OCI-LY1 (cell line): ENCODE data around the gene CDRT4.

Source experiments
- H2AFZ ChIP-seq: fragments of 200-600 bp; sonication (generic), shearing (Covaris generic); 2 replicates; pipeline ENCODE4 v1.6.0; 2014; ENCODE audit warnings: antibody characterized with exemption, mild to moderate bottlenecking, low read length
- H3F3A ChIP-seq: fragments of 200-600 bp; sonication (generic), shearing (Covaris generic); 2 replicates; pipeline ENCODE4 v1.6.0; 2014; ENCODE audit warnings: mild to moderate bottlenecking, antibody characterized with exemption, low read length, moderate library complexity; ENCODE audit not compliant: insufficient read depth
- H3K27ac ChIP-seq: fragments of 200-600 bp; sonication (generic); 2 replicates; pipeline ENCODE4 v1.5.1; 2014; ENCODE audit warnings: low read length, mixed run types, mild to moderate bottlenecking, low read depth; ENCODE audit not compliant: poor library complexity, severe bottlenecking
- H3K27me3 ChIP-seq: fragments of 200-600 bp; sonication (generic); 2 replicates; pipeline ENCODE4 v1.6.0; 2014; ENCODE audit warnings: antibody characterized with exemption, mild to moderate bottlenecking, low read length, moderate library complexity; ENCODE audit not compliant: insufficient read depth
- H3K36me3 ChIP-seq: fragments of 200-600 bp; sonication (generic); 2 replicates; pipeline ENCODE4 v1.6.1; 2014; ENCODE audit warnings: mild to moderate bottlenecking, antibody characterized with exemption, low read length, moderate library complexity, mixed read lengths; ENCODE audit not compliant: insufficient read depth
- H3K4me1 ChIP-seq: fragments of 200-600 bp; sonication (generic); 2 replicates; pipeline ENCODE4 v1.5.1; 2014; ENCODE audit warnings: mild to moderate bottlenecking, low read length, moderate library complexity; ENCODE audit not compliant: insufficient read depth, severe bottlenecking
- H3K4me2 ChIP-seq: fragments of 200-600 bp; sonication (generic), shearing (Covaris generic); 2 replicates; pipeline ENCODE4 v1.6.1; 2014; ENCODE audit warnings: low read length
- H3K4me3 ChIP-seq: fragments of 200-600 bp; sonication (generic); 2 replicates; pipeline ENCODE4 v1.5.1; 2014; ENCODE audit warnings: low read length, low read depth, mild to moderate bottlenecking, mixed read lengths; ENCODE audit not compliant: poor library complexity, severe bottlenecking
- H3K79me2 ChIP-seq: fragments of 200-600 bp; shearing (Covaris generic); 2 replicates; pipeline ENCODE4 v1.6.1; 2016; ENCODE audit warnings: mixed run types, low read length, mixed read lengths; ENCODE audit not compliant: insufficient read depth
- H3K9ac ChIP-seq: fragments of 200-600 bp; sonication (generic), shearing (Covaris generic); 2 replicates; pipeline ENCODE4 v1.6.1; 2014; ENCODE audit warnings: mild to moderate bottlenecking, low read length, mixed read lengths
- H3K9me2 ChIP-seq: fragments of 200-600 bp; sonication (generic), shearing (Covaris generic); 2 replicates; pipeline ENCODE4 v1.6.1; 2014; ENCODE audit warnings: low read depth, mild to moderate bottlenecking, low read length, mixed read lengths
- H3K9me3 ChIP-seq: fragments of 200-600 bp; shearing (Covaris generic); 2 replicates; pipeline ENCODE4 v1.6.1; 2014; ENCODE audit warnings: low read length, mixed read lengths
- H4K20me1 ChIP-seq: fragments of 200-600 bp; sonication (generic), shearing (Covaris generic); 2 replicates; pipeline ENCODE4 v1.6.0; 2016; ENCODE audit warnings: mild to moderate bottlenecking, low read length; ENCODE audit not compliant: insufficient read depth
- EZH2 ChIP-seq: fragments of 200-600 bp; sonication (generic), shearing (Covaris generic); IDR thresholded peaks from 2 replicates; pipeline ENCODE4 v1.8.0; 2017; ENCODE audit warnings: borderline replicate concordance, mixed run types, mild to moderate bottlenecking, antibody characterized with exemption, low read length, moderate library complexity, mixed read lengths
- TF ChIP-seq, protein P1 (sequence below): fragments of 200-600 bp; sonication (generic), shearing (Covaris generic); IDR thresholded peaks from 2 replicates; pipeline ENCODE4 v1.5.1; 2017; ENCODE audit warnings: mild to moderate bottlenecking, antibody characterized with exemption, low read length, moderate library complexity, mixed read lengths

CDRT4 gene

DNA sequence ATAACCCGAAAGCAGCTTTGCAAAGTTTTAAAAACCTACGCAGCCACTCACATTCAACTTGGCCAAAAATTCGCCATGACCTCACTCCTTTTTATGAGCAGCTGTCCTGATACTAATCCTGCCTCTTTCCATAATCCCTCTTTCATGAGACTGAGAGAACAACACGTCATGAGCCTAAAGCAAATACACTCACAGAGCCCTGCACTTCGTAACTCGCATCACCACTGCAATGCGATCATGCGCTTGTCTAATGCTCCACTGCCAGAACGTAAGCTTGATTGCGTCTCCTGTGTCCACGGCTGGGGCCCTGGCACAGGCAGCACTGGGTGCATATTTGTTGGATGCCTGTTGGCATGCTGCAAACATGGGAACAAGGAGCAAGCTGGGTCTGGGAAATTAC is 36.2 kb downstream of the CDRT4 start:
- no peak overlapping the region for H3K27ac ChIP-seq

DNA sequence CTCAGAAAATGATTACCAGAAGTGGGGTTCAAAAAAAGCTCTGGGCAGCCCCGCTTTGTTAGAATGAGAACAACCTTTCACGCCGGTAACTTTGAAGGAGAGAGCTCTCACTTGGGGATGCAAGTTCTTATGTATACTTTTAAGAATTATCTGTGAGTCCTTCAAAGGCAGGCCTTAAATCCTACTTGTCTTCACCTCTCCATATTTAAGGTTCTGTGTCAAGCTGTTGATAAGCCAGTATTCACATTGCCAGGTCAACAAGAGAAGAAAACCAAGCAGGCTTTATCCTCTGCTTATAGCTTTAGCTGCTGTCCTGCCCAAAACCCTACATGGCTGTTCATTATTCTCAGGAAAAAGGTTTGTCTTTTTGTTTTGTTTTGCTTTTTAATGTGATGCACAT is 42.9 kb downstream of the CDRT4 start:
- H4K20me1 ChIP-seq: no peaks in the 10 kb centered on the region
- H2AFZ ChIP-seq: no peak overlapping the region
- no peak overlapping the region for H3K4me2 ChIP-seq
- no peaks in the 10 kb centered on the region for H3K36me3 ChIP-seq
- no peak overlapping the region for H3K4me3 ChIP-seq
- H3K79me2 ChIP-seq: no peaks in the 10 kb centered on the region
- no peak overlapping the region for H3K9ac ChIP-seq
- H3K27ac ChIP-seq: no peak overlapping the region
- H3F3A ChIP-seq: no peaks in the 10 kb centered on the region
- no peaks in the 10 kb centered on the region for H3K4me1 ChIP-seq
- TF ChIP-seq EZH2: no peak
- no peaks in the 10 kb centered on the region for H3K9me2 ChIP-seq
- no peaks in the 10 kb centered on the region for H3K27me3 ChIP-seq
- H3K9me3 ChIP-seq: no peaks in the 10 kb centered on the region

More for the DNA sequence above, 36.2 kb downstream of the CDRT4 start:
- Histone ChIP-seq H4K20me1 (no peaks in the 10 kb centered on the region), H3K4me2 (no peak overlapping the region), H3K4me3 (no peak overlapping the region), H3K9ac (no peak overlapping the region), H2AFZ (no peak overlapping the region), H3K4me1 (no peaks in the 10 kb centered on the region), H3K79me2 (no peaks in the 10 kb centered on the region), H3K36me3 (no peaks in the 10 kb centered on the region), H3K9me3 (no peaks in the 10 kb centered on the region), H3F3A (no peaks in the 10 kb centered on the region), H3K27me3 (no peaks in the 10 kb centered on the region), H3K9me2 (no peaks in the 10 kb centered on the region)
- TF ChIP-seq, protein P1, sequence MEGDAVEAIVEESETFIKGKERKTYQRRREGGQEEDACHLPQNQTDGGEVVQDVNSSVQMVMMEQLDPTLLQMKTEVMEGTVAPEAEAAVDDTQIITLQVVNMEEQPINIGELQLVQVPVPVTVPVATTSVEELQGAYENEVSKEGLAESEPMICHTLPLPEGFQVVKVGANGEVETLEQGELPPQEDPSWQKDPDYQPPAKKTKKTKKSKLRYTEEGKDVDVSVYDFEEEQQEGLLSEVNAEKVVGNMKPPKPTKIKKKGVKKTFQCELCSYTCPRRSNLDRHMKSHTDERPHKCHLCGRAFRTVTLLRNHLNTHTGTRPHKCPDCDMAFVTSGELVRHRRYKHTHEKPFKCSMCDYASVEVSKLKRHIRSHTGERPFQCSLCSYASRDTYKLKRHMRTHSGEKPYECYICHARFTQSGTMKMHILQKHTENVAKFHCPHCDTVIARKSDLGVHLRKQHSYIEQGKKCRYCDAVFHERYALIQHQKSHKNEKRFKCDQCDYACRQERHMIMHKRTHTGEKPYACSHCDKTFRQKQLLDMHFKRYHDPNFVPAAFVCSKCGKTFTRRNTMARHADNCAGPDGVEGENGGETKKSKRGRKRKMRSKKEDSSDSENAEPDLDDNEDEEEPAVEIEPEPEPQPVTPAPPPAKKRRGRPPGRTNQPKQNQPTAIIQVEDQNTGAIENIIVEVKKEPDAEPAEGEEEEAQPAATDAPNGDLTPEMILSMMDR: no peak
- TF ChIP-seq EZH2: no peak

DNA sequence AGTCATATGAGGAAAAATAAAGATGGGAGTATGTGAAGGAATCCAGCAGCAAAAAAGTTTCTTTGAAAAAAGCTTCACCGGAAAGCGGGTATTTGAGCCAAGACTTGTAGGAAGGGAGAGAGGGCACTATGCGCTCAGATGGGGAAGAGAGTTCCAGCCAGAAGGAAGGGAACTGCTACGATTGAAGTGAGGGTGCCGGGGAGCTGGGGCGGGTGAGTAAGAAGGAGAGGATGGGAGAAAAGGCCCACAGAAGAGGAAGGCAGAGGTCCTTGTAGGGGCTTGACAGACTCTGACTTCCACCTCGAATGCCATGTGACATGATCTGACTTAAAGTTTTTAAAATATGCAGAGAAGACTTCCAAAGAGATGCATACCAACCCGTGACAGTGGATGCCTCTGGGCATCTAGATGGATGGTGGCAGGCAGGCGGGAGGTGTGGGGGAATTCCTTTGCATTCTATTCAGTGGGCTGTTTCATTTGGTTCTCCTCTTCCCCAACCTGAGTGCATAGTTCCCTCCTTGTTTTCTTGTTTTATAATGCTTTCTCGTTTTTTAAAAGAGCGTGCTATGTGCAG is 44.9 kb downstream of the CDRT4 start:
- Histone ChIP-seq H3K9me3 (no peaks in the 10 kb centered on the region), H3K9me2 (no peaks in the 10 kb centered on the region), H4K20me1 (no peaks in the 10 kb centered on the region), H3K27ac (no peak overlapping the region), H3K27me3 (no peaks in the 10 kb centered on the region), H3K4me1 (no peaks in the 10 kb centered on the region), H3F3A (no peaks in the 10 kb centered on the region), H3K79me2 (no peaks in the 10 kb centered on the region), H3K4me3 (no peak overlapping the region), H3K9ac (no peak overlapping the region), H2AFZ (no peak overlapping the region), H3K36me3 (no peaks in the 10 kb centered on the region), H3K4me2 (no peak overlapping the region)
- no peak for TF ChIP-seq EZH2
- TF ChIP-seq, protein P1: no peak

DNA sequence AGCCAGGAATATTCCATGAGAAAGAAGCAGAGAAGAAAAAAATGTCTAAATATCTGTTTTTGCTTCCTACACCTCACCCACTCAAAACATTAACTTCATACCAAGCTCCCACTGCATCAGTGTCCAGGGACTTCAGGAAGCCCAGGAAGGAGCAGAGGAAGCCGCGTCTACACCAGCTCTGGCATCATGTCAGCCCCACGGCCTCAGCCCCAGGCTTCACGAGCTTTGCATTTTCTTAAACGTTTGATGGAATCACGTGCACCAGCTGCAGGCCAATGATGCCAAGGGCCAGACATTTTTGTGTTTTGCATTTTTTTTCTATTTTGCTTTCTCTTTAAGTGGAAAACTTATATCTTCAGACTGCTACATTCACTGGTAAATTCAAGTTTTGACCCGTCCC is 48.6 kb downstream of the CDRT4 start:
- TF ChIP-seq EZH2: no peak
- TF ChIP-seq, protein P1: no peak

More for the DNA sequence above, 48.6 kb downstream of the CDRT4 start:
- Histone ChIP-seq H3K9me2 (no peaks in the 10 kb centered on the region), H3K9me3 (no peaks in the 10 kb centered on the region), H3K4me3 (no peak overlapping the region), H3K4me2 (no peak overlapping the region), H3K9ac (no peak overlapping the region), H3K4me1 (no peaks in the 10 kb centered on the region), H3F3A (no peaks in the 10 kb centered on the region), H4K20me1 (no peaks in the 10 kb centered on the region), H2AFZ (no peak overlapping the region), H3K36me3 (no peaks in the 10 kb centered on the region), H3K27ac (no peak overlapping the region), H3K79me2 (no peaks in the 10 kb centered on the region), H3K27me3 (no peaks in the 10 kb centered on the region)
